Lung microvascular endothelial cell (primary cell): Measurements from ENCODE around the gene NKAIN1. TPM values are rescaled to one million over a fixed set of nuclear protein-coding genes. Genes with fewer than 3 reads are reported as not detected.
A peak's percentile ranks its signal among the peaks of the same experiment; 100 is the strongest.
"Not testable (repeated sequence)": the region's sequence is repeated elsewhere in the genome, so short reads cannot be mapped to it uniquely, and the experiment has no call there.

Source experiments
- DNase-seq, 2 donors: peaks; one replicate each; pipeline versions ENCODE4 v3.0.0 to v3.0.0-alpha.2; 2010; ENCODE audit warnings: low read depth in 2 of 2
- total RNA-seq: library from RNA; depleted of rRNA; stranded (reverse); fragments of >200 nt; gene quantifications from 2 replicates; pipeline ENCODE4 v1.2.1, GENCODE V29; 2014

NKAIN1 gene
- total RNA-seq = not detected in 2 replicates

- DNase-seq = peak; percentile 39 to 44
Observed at GRCh38 chr1:31239653-31240241, at the start of gene NKAIN1. Gene NKAIN1 (minus strand): TSS chr1:31239887. CDS start chr1:31239547, 340 bp downstream.

GRCh38 chr1:31289021-31289420, 49.3 kb upstream of the NKAIN1 start:
- DNase-seq = peak in 1 of 2 donors; percentile 38

DNA sequence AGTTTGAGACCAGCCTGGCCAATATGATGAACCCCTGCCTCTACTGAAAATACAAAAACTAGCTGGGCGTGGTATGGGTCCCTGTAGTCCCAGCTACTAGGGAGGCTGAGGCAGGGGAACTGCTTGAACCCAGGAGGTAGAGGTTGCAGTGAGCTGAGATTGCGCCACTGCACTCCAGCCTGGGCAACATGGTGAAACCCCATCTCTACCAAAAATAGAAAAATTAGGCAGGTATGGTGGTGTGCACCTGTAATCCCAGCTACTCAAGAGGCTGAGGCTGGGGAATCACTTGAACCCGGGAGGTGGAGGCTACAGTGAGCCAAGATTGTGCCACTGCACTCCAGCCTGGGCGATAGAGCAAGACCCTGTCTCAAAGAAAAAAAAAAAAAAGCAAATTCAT, 48.1 kb upstream of the NKAIN1 start:
- DNase-seq = not testable (repeated sequence)

- DNase-seq = not testable (repeated sequence)
Observed at GRCh38 chr1:31282426-31282825, 42.7 kb upstream of the NKAIN1 start.

- DNase-seq = no peak
Observed at GRCh38 chr1:31273619-31274018, 33.9 kb upstream of the NKAIN1 start.

GRCh38 chr1:31272369-31272768, 32.7 kb upstream of the NKAIN1 start:
- DNase-seq = peak in 1 of 2 donors; percentile 72

- DNase-seq = no peak
Observed at GRCh38 chr1:31266547-31266946, 26.9 kb upstream of the NKAIN1 start.

- no peak for DNase-seq
Observed at GRCh38 chr1:31264790-31265386, 25.2 kb upstream of the NKAIN1 start.

GRCh38 chr1:31263408-31263807, 23.7 kb upstream of the NKAIN1 start:
- DNase-seq = no peak

DNA sequence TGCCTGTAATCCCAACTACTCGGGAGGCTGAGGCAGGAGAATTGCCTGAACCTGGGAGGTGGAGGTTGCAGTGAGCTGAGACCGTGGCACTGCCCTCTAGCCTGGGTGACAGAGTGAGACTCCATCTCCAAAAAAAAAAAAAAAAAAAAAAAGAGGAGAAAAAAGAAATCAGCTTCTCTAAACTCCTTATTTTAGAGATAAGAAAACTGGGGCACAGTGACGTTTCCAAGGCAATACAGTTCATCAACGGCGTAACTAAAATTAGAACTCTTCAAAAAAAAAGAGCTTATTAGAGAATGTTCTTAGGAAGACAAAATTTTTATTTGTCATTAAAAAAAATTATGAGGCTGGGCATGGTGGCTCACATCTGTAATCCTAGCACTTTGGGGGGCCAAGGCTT, 22.7 kb upstream of the NKAIN1 start:
- DNase-seq = not testable (repeated sequence)

- no peak for DNase-seq
Observed at GRCh38 chr1:31261916-31262315, 22.2 kb upstream of the NKAIN1 start.

DNA sequence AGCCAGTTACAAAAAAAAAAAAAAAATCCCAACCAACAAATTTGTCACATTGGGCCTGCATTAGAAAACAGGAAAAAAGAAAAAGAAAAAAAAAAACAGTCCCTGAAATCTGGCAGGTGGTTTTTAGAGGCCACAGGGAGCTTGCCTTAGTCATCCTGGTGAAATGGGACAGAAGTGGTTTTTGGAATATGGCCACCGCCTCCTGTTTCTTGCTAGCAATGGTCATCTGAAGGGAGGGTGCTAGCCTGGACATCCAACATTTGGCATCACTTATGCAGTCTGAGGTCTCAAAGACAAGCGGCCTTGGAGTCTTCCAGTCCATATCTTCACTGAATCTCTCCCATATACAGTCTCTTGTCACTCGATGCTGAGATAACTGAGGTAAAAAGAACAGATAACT, 20.1 kb upstream of the NKAIN1 start:
- no peak for DNase-seq

- no peak for DNase-seq
Observed at GRCh38 chr1:31258581-31258980, 18.9 kb upstream of the NKAIN1 start.

GRCh38 chr1:31257213-31257612, 17.5 kb upstream of the NKAIN1 start:
- no peak for DNase-seq

DNA sequence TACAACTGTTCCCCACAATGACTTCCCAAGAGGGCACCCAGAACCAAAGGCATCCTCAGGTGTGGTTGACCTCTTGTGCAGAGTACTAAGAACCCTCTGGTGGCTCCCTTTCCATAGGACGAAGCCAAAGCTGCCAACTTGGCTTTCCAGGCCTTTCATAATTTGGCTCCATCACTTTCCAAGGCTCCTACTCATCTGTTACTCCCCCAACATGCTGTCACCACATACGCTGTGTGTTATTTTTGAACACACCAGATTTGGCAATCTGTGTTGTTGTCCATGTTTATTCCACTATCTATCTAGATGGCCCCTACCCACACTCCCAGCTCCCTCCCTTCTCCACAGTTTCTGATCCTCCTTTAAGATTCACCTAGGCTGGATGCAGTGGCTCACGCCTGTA, 10.2 kb upstream of the NKAIN1 start:
- DNase-seq = no peak

DNA sequence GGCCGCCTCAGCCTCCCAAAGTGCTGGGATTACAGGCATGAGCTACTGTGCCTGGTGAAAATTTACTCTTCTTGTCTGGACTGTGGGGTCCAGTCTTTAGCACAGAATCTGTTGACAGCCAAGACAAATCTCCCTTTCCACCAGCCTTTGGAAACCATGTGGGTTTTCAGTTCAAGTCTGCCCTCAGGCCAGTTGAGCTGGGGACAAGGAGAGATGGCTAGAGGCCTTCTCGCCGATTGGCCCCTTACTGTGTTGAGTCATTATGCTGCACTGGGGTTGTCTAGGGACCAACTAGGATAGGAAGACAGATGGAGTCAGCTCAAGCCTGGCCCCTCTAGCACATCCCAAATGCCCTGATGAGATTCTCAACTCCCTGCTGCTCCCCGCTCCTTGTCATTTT, 8.6 kb upstream of the NKAIN1 start:
- DNase-seq = no peak

GRCh38 chr1:31244326-31244725, 4.6 kb upstream of the NKAIN1 start:
- no peak for DNase-seq

GRCh38 chr1:31243501-31244286, 4.0 kb upstream of the NKAIN1 start:
- DNase-seq = peak in 1 of 2 donors; percentile 31

DNA sequence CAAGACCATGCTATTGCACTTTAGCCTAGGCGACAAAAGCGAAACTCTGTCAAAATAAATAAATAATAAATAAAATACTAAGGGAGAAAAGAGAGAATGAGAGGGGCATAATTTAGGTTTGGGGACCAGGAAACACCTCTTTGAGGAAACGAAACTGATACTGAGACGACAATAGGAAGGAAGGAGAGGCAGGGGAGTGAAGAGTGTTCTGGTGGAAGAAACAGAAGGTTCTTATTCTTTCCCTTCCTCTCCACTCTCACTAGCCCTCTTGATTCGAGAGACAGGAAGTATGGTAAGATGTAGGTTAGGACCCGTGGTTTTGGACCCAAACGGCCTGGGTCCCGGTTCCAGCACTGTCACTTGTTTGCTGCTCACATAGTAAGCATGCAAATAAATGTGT, 1.6 kb upstream of the NKAIN1 start:
- no peak for DNase-seq

DNA sequence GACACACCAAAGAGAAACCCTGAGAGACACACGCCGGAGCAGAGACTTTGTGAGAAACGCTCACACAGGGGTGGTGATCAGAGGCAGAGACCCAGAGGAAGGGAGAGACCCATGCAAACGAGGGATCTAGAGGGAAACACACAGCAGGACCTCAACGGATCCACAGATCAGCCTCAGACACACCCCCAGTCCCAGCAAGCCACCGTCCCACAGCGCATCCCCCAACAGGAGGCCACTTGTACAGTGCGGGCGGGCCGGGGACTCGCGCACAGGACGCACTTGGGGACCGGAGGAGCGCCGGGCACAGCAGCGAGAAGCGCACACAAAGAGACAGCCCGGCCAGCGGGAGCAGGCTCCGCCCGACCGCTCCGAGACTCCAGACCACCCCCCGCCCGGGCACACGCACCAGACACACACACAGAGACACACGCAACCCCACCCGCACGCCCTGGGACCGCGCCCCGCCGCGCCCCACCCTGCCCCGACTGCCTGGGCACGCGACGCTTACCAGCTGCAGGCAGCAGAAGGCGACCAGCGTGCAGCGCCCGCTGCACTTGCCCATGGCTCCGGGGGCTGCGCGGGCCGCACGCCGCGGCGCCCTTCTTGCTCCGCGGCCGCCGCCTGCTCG, 587 bp downstream of the NKAIN1 start:
- DNase-seq = peak; percentile 25 to 37

DNA sequence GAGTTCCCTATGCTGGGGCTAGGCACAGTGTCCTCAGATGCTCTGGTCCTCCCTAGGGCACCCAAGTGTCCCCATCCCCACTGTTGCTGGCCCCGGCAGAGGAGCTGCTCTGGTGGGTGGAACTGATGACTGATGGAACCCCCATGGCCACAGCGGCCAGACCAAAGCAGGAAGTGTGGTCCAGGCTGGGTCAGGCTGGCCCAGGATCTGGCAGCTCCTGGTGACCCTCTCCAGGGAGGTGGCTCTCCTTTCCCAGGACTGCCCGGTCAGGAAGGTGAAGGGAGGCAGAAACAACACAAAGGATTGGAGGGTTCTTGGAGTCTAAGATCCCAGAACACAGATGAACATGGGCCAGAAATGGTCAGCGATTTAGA, 1.1 kb downstream of the NKAIN1 start:
- no peak for DNase-seq

- no peak for DNase-seq
Observed at GRCh38 chr1:31234870-31235269, 4.8 kb downstream of the NKAIN1 start.
